Hepatocyte (in vitro differentiated cells): ENCODE measurements around the gene AP2S1.

Source experiments
- CTCF ChIP-seq: fragments of 200-600 bp; sonication (generic); IDR thresholded peaks from 2 replicates; pipeline ENCODE4 v1.5.1; 2016; ENCODE audit warnings: antibody characterized with exemption, mild to moderate bottlenecking; ENCODE audit not compliant: poor library complexity
- EZH2 ChIP-seq: fragments of 200-600 bp; sonication (generic); IDR thresholded peaks from 2 replicates; pipeline ENCODE4 v1.6.1; 2016; ENCODE audit warnings: antibody characterized with exemption, mild to moderate bottlenecking, borderline replicate concordance
- EZH2phosphoT487 ChIP-seq: fragments of 200-600 bp; sonication (generic); IDR thresholded peaks from one replicate; pipeline ENCODE4 v1.6.1; 2018; ENCODE audit warnings: antibody characterized with exemption, mild to moderate bottlenecking, low read depth, moderate library complexity; ENCODE audit not compliant: unreplicated experiment, severe bottlenecking

GRCh38 chr19:46788968-46789338 is 61.7 kb downstream of the AP2S1 start:
- TF ChIP-seq EZH2phosphoT487, result no peak
- TF ChIP-seq CTCF, result no peak
- no peak for TF ChIP-seq EZH2
